ENCODE data around the gene POLG2. TPM values are rescaled to one million over a fixed set of nuclear protein-coding genes. Genes with fewer than 3 reads are reported as not detected.
"Not testable (repeated sequence)": the region's sequence is repeated elsewhere in the genome, so short reads cannot be mapped to it uniquely, and the experiment has no call there.

The POLG2 gene
- total RNA-seq, 1 experiment from 2014 or later = 22.8 TPM

DNA sequence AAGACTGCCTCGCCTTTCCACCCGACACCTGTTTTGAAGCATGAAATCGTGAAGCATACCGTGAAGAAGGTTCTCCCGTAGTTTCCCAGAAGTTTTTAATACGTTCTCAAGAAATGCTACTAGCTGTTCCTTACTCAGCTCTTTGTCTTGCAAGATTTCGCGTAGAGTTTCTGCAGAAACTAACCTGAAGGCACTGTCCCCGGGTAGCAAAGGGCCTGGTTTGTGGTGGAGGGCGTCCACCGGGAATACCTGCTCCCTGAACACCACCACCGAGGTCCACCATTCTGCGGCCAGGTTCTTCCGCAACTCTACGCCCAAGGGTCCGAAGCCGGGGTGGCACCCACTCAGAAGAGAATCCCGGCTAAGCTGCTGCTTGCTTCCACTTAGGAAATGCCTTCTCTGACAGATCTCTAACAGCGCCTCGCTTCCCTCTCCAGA is 487 bp downstream of the POLG2 start:
- in situ Hi-C loops (cut with HindIII; ENCODE audit: low pct_unique_long_range_greater_than_20kb, low sequenced_read_pairs) = no loop called here
- DNase-seq (ENCODE audit: low read depth, low spot score) = no peak

DNA sequence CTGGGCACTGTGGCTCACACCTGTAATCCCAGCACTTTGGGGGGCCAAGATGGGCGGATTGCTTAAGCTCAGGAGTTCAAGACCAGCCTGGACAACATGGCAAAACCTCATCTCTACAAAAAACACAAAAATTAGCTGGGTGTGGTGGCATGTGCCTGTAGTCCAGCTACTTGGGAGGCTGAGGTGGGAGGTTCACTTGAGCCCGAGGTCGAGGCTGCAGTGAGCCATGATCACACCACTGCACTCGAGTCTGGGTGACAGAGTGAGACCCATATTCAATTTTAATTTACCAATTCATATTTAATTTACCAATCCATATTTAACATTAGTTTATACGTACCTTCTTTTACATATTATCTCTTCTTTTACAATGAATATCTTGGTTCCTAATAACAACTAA is 1.6 kb downstream of the POLG2 start:
- DNase-seq (ENCODE audit: low read depth, low spot score); in situ Hi-C loops (cut with HindIII; ENCODE audit: low pct_unique_long_range_greater_than_20kb, low sequenced_read_pairs): not testable (repeated sequence)

DNA sequence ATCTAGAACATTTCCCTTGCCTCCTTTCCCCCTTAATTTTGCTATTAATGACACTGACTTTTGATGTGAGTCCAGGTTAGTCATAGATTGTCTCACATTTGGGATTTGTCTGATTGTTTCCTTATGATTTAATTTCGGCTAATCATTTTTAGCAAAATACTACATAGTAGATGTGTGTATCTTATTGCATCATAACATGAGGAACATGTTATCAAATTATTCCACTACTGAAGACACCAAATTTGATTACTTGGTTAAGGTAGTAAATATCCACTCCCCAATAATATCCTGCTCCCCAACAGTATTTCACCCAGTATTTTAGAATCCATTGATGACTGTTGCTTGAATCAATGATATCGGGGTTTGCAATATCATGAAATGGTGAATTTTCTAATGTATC is 2.7 kb downstream of the POLG2 start:
- DNase-seq (ENCODE audit: low read depth, low spot score) = no peak
- in situ Hi-C loops (cut with HindIII; ENCODE audit: low pct_unique_long_range_greater_than_20kb, low sequenced_read_pairs) = no loop called here

DNA sequence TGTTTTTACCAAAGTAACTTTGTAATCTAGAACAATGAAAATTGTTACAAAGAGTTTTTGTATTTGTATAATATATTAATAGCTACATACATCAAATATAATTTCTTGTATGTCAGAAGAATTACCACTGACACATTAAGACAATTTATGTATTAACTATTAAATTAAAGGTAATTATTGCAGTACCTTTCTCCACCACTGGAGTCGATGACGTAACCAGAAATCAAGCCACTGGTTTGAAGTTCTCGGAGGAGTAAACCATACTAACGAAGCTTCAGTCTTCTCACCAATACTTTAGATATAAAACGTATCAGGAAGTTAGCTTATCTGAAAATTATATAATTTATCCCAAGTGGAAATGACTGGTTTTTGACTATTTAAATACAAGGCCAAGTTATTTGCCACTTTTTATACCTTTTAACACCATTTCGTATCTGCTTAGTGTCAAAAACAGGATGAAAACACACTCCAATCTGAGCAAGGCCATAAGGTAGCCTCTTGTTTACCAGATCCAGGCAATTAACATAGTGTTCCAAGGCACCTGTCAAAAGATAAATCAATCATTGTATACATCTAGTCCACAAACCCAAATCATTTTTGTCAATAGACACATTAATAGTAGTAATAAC is 4.3 kb downstream of the POLG2 start:
- in situ Hi-C loops (cut with HindIII; ENCODE audit: low pct_unique_long_range_greater_than_20kb, low sequenced_read_pairs) = no loop called here
- peak; percentile 68 for DNase-seq (ENCODE audit: low read depth, low spot score)

DNA sequence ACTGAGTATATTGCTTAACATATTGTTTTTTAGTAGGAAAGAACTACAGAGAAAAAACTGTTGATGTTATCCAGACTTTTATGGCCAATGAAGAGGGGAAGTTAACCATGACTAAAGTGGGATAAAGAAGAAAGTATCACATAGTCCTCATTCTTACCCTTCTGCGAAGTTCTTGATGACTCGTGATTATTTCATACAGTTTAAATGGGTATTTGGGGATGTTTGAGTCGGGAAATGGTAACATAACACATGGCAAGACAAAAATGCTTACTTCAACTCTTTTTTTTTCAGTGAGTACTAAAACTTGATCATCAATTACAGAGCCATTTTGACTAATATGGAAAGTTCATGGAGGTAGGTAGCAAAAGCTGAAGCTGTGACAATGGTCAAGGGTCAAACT is 4.9 kb downstream of the POLG2 start:
- DNase-seq (ENCODE audit: low read depth, low spot score) = no peak
- in situ Hi-C loops (cut with HindIII; ENCODE audit: low pct_unique_long_range_greater_than_20kb, low sequenced_read_pairs) = no loop called here

DNA sequence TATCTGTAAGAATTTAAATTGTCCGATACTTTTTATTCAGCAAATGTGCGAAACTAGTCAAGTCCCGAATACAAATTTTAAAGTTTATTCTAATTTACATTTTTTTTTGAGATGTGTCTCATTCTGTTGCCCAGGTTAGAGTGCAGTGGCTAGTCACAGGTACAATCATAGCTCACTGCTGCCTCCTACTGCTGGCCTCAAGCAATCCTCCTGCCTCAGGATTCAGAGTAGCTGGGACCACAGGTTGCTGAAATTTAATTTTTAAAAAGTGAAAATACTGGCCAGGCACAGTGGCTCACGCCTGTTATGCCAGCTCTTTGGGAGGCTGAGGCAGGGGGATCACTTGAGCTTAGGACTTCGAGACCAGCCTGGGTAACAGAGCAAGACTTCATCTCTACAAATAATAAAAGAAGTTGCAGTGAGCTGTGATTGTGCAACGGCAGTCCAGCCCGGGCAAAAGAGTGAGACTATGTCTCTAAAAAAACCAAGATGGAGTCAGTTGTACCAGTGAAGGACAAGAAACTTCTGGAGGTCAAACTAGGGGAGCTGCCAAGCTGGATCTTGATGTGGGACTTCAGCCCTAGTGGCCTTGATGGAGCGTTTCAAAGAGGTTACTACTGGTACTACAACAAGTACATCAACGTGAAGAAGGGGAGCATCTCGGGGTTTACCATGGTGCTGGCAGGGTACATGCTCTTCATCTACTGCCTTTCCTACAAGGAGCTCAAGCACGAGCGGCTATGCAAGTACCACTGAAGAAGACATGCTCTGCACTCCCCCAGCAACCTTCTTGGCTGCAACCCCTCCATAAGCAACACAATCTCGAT is 5.6 kb downstream of the POLG2 start:
- peak; percentile 85 for DNase-seq (ENCODE audit: low read depth, low spot score)
- in situ Hi-C loops (cut with HindIII; ENCODE audit: low pct_unique_long_range_greater_than_20kb, low sequenced_read_pairs) = no loop called here

DNA sequence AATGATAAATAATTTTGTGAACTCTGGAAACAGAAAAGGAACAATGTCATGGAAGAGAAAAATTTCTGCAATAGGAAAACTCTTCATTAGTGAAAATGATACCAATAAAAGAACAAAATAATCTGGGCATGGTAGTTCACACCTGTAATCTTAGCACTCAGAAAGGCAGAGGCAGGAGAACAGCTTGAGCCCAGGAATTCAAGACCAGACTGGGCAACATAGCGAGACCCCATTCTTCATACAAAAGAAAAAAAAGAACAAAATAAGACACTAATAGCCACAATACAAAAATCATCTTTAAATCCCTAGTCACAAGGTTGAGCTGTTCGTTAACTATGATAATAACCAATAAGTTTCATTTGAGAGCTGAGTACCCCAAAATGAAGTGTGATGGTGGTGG is 8.6 kb downstream of the POLG2 start:
- no peak for DNase-seq (ENCODE audit: low read depth, low spot score)
- in situ Hi-C loops (cut with HindIII; ENCODE audit: low pct_unique_long_range_greater_than_20kb, low sequenced_read_pairs) = no loop called here

DNA sequence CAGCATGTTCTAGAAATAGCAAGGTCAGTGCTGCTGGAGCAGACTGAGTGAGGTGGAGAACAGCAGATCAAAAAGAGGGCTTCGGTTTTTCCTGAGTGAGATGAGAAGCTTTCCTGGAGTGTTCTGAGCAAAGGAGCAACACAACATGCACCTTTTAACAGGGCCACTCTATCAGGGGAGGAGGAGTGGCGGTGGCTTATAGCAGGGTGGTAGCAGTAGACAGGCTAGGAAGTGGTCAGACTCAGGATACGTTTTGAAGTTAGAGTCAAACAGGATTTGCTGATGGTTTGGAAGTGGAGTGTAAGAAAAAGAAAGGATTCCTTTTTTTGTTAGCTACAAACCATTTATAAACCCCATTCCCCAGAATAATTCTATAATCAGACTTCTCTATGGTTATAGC is 12.5 kb downstream of the POLG2 start:
- in situ Hi-C loops (cut with HindIII; ENCODE audit: low pct_unique_long_range_greater_than_20kb, low sequenced_read_pairs) = no loop called here
- no peak for DNase-seq (ENCODE audit: low read depth, low spot score)

DNA sequence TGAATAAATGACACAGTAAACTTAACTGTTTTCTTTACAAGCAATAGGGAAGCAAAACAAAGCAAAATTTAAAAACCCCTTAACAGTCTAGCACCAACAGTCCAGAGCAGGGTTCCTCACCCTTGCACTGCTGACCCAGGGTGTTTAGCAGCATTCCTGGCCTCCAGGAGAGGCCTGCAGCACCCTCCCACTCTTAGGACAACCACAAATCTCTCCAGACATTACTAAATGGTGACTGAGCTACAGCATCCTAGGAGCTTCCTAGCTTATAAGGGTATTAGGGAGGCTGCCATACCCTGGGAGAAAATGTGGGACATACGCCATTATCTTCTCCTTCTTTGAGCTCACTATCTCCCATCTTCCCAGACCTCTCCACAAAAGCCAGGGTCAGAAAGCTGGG is 15.9 kb downstream of the POLG2 start:
- in situ Hi-C loops (cut with HindIII; ENCODE audit: low pct_unique_long_range_greater_than_20kb, low sequenced_read_pairs) = no loop called here
- no peak for DNase-seq (ENCODE audit: low read depth, low spot score)

DNA sequence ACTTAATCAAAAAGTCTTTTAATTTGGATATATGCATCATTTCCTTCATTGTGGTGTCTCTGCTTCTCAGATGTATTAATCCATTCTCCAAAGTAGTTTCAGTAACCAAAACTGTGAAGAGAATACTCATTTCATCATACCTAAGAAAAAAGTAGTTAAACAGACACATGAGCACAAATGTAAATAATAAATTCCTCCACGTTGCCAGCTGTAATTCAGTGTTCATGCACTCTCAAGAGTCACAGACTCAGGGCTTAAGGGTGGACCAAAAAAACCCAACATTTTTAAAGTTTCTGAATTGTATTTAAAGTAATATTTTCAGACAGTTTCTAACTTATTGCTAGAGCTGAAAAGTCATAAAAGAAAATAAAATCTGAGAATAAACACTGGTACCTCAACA is 19.0 kb downstream of the POLG2 start:
- in situ Hi-C loops (cut with HindIII; ENCODE audit: low pct_unique_long_range_greater_than_20kb, low sequenced_read_pairs) = no loop called here
- no peak for DNase-seq (ENCODE audit: low read depth, low spot score)

DNA sequence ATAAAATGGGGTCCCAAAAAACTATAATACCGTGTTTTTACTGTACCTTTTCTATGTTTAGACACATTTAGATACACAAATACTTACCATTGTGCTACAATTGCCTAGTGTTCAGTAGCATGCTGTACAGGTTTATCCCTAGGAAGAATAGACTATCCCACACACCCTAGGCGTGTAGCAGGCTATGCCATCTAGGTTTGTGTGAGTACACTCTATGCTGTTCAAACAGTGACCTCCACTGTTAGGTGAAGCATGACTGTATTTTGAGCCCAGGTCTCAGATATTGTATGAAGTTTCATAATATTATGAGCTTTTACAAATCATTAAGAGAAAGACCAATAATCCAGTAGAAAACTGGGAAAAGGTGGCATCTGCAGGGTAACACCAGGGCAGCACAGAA is 24.3 kb downstream of the POLG2 start:
- in situ Hi-C loops (cut with HindIII; ENCODE audit: low pct_unique_long_range_greater_than_20kb, low sequenced_read_pairs) = no loop called here
- no peak for DNase-seq (ENCODE audit: low read depth, low spot score)

DNA sequence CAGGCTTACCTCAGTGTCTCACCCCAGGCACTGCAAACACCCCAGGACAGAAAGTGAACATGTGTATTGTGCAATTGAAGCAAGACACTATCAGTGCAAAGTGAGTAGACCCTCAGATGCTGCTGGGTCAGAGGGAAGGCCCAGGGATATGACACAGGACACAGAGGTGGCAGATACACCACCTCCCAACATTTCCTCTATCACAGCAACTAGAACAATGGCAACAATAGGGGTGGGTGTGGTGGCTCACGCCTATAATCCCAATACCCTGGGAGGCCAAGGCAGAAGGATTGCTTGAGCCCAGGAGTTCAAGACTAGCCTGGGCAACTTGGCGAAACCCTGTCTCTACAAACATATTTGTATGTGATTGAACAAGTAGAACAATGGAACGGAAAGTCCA is 25.4 kb downstream of the POLG2 start:
- in situ Hi-C loops (cut with HindIII; ENCODE audit: low pct_unique_long_range_greater_than_20kb, low sequenced_read_pairs) = no loop called here
- no peak for DNase-seq (ENCODE audit: low read depth, low spot score)

DNA sequence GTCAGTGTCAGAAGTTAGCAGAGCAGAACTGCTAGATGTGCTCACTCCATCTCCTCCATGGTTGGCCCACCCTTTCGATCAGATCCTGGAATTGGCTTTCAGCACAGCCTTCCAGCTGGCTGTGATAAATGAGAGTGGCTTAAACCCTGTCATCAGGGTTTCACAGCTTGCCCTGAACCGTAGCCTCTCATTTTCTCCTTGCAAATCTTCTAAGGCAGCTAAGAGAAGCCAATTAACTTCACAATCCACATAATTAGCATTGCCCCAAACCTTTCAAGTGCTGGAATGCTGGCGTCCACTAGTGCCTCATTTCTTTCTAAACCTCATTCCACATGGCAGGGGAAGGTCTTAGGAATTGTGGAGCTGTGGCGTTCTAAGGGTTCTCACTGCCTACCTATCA is 26.2 kb downstream of the POLG2 start:
- no peak for DNase-seq (ENCODE audit: low read depth, low spot score)
- in situ Hi-C loops (cut with HindIII; ENCODE audit: low pct_unique_long_range_greater_than_20kb, low sequenced_read_pairs) = no loop called here

DNA sequence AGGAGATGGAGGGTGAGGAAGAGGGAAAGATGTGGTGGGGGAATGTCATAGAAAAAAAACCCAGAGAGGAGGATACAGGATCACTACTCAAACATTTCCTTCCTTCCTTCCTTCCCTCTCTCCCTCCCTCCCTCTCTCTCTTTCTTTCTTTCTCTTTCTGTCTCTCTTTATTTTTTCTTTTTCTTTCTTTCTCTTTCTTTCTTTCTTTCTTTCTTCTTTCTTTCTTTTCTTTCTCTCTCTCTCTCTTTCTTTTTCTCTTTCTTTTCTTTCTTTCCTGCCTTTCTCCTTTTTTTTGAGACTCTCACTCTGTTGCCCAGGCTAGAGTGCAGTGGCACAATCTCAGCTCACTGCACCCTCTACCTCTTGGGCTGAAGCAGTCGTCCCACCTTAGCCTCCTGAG is 30.0 kb downstream of the POLG2 start:
- in situ Hi-C loops (cut with HindIII; ENCODE audit: low pct_unique_long_range_greater_than_20kb, low sequenced_read_pairs) = not testable (repeated sequence)

DNA sequence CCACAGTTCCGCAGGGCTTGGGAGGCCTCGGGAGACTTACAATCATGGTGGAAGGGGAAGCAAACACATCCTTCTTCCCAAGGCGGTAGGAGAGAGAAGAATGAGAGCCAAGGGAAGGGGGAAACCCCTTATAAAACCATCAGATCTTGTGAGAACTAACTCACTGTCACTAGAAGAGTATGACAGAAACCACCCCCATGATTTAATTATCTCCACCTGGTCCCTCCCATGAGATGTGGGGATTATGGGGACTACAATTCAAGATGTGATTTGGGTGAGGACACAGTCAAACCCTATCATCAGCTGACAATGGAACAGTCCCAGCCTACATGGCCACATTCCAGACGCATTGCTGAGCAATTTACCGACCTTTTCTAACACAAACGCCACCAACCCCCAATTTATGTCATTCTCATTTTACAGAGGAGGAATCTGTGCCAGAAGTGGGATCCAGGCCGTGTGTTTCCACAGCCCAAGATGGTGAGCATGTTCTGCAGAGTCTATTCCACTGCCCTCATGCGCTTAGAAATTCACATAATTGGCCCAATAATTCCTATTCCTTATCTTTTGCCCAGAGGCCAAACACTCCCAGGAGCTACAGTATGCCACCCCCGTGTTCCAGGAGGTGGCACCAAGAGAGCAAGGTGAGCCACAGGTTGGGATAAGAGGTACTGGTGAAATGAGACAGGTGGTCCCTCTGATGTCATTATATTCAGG is 30.7 kb downstream of the POLG2 start:
- DNase-seq (ENCODE audit: low read depth, low spot score) = no peak
- in situ Hi-C loops (cut with HindIII; ENCODE audit: low pct_unique_long_range_greater_than_20kb, low sequenced_read_pairs) = no loop called here

More for the DNA sequence above, 30.0 kb downstream of the POLG2 start:
- DNase-seq (ENCODE audit: low read depth, low spot score) = not testable (repeated sequence)

DNA sequence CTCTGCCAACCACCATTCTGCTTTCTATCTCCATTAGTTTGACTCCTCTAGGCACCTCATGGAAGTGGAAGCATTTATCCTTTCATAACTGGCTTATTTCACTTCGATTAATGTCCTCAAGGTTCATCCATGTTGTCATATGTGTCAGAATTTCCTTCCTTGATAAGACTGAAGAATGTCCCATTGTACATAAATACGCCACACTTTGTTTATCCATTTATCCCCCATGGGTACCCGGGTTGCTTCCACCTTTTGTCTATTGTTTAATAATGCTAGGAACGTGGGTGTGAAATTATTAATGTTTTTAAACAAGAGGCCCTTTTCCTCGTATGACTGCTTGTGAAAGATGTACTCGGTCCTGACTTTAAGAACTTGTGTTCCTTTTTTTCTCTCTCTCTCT is 35.1 kb downstream of the POLG2 start:
- in situ Hi-C loops (cut with HindIII; ENCODE audit: low pct_unique_long_range_greater_than_20kb, low sequenced_read_pairs) = no loop called here
- no peak for DNase-seq (ENCODE audit: low read depth, low spot score)

DNA sequence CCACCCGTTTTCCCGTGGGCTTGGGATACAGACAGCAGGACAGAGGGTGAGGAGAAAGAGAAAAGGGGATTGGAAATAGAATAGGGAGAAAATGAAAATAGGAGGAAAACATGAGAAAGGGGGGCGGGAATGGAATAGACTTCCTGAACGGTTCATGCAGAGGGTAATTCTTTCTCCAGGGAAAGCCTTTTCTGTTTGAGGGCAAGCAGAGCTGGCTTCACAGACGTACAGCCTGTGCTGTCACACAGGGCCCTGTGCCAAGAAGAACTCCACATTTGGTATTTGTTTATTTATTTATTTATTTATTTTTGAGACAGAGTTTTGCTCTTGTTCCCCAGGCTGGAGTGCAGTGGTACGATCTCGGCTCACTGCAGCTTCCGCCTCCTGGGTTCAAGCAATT is 35.9 kb downstream of the POLG2 start:
- in situ Hi-C loops (cut with HindIII; ENCODE audit: low pct_unique_long_range_greater_than_20kb, low sequenced_read_pairs) = no loop called here
- no peak for DNase-seq (ENCODE audit: low read depth, low spot score)

DNA sequence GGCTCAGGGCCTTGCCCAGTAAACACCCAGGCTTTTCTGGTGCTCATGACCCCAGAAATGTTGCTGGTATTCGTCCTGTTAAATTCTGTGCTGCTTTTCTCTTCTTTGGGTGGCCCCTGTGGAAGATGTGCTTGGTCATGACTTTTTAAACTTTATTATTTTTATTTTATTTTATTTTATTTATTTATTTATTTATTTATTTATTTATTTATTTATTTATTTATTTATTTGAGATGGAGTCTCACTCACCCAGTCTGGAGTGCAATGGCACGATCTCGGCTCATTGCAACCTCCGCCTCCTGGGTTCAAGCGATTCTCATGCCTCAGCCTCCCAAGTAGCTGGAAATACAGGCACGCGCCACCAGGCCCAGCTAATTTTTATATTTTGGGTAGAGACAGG is 37.0 kb downstream of the POLG2 start:
- in situ Hi-C loops (cut with HindIII; ENCODE audit: low pct_unique_long_range_greater_than_20kb, low sequenced_read_pairs) = not testable (repeated sequence)

More for the DNA sequence above, 37.0 kb downstream of the POLG2 start:
- not testable (repeated sequence) for DNase-seq (ENCODE audit: low read depth, low spot score)
